ENCODE results near the gene PAK5. TPM values are rescaled to one million over a fixed set of nuclear protein-coding genes. Genes with fewer than 3 reads are reported as not detected.

The PAK5 gene
- total RNA-seq, 2 donors from 2014 or later = 0.22 to 0.42 TPM

- peaks cover 40% of the 10 kb centered on the region for H3K4me1 Mint-ChIP-seq
- Histone ChIP-seq H3K9ac (ENCODE audit: extremely low read depth, low read length, poor library complexity, severe bottlenecking) (no peak overlapping the region), H3K9me3 (ENCODE audit: control insufficient read depth, low read length) (no peaks in the 10 kb centered on the region), H3K27me3 (ENCODE audit: control insufficient read depth, insufficient read depth, low read length, poor library complexity, severe bottlenecking) (no peaks in the 10 kb centered on the region), H3K4me3 (ENCODE audit: low read length) (no peak overlapping the region), H3K4me1 (ENCODE audit: control insufficient read depth, insufficient read depth, low read length) (peaks cover 6% of the 10 kb centered on the region), H3K36me3 (ENCODE audit: control insufficient read depth, insufficient read depth, low read length) (no peaks in the 10 kb centered on the region), H3K27ac (ENCODE audit: low read depth, low read length) (no peak overlapping the region)
- peak overlapping the region; percentile 2 for H3K27ac Mint-ChIP-seq
- H3K4me3 Mint-ChIP-seq = no peak overlapping the region
- DNase-seq = peak; percentile 54
- TF ChIP-seq CTCF (conservative IDR thresholded peaks at IDR 0.05) = no peak
- peaks cover 12% of the 10 kb centered on the region for H3K27me3 Mint-ChIP-seq (ENCODE audit: insufficient read depth)
- H3K36me3 Mint-ChIP-seq (ENCODE audit: low read depth) = no peaks in the 10 kb centered on the region
- no peaks in the 10 kb centered on the region for H3K9me3 Mint-ChIP-seq
- 56 to 62% methylated on average over 2 to 4 of the region's 4 CpGs for WGBS, 2 experiments (ENCODE audit: insufficient coverage in 1 of 2, insufficient read length in 1 of 2)
These were observed 152.4 kb downstream of the PAK5 start for GRCh38 chr20:9686455-9686854.

- Histone ChIP-seq H3K27ac (ENCODE audit: low read depth, low read length) (no peak overlapping the region), H3K27me3 (ENCODE audit: control insufficient read depth, insufficient read depth, low read length, poor library complexity, severe bottlenecking) (no peaks in the 10 kb centered on the region), H3K4me3 (ENCODE audit: low read length) (no peak overlapping the region), H3K4me1 (ENCODE audit: control insufficient read depth, insufficient read depth, low read length) (peaks cover 6% of the 10 kb centered on the region), H3K9ac (ENCODE audit: extremely low read depth, low read length, poor library complexity, severe bottlenecking) (no peak overlapping the region), H3K9me3 (ENCODE audit: control insufficient read depth, low read length) (no peaks in the 10 kb centered on the region), H3K36me3 (ENCODE audit: control insufficient read depth, insufficient read depth, low read length) (no peaks in the 10 kb centered on the region)
- Mint-ChIP-seq H3K36me3 (ENCODE audit: low read depth) (no peaks in the 10 kb centered on the region), H3K9me3 (no peaks in the 10 kb centered on the region), H3K4me1 (peaks cover 40% of the 10 kb centered on the region), H3K27me3 (ENCODE audit: insufficient read depth) (peaks cover 11% of the 10 kb centered on the region), H3K4me3 (no peak overlapping the region), H3K27ac (peak overlapping the region; percentile 2)
- no peak for DNase-seq
- TF ChIP-seq CTCF (conservative IDR thresholded peaks at IDR 0.05) = no peak
These were observed 152.9 kb downstream of the PAK5 start for GRCh38 chr20:9686001-9686400.

- Mint-ChIP-seq H3K9me3 (no peaks in the 10 kb centered on the region), H3K36me3 (ENCODE audit: low read depth) (no peaks in the 10 kb centered on the region), H3K27ac (no peak overlapping the region), H3K4me1 (peaks cover 40% of the 10 kb centered on the region), H3K27me3 (ENCODE audit: insufficient read depth) (peaks cover 7% of the 10 kb centered on the region), H3K4me3 (no peak overlapping the region)
- no peak overlapping the region for H3K4me3 ChIP-seq (ENCODE audit: low read length)
- DNase-seq = no peak
- no peak for TF ChIP-seq CTCF (conservative IDR thresholded peaks at IDR 0.05)
- no peaks in the 10 kb centered on the region for H3K36me3 ChIP-seq (ENCODE audit: control insufficient read depth, insufficient read depth, low read length)
- no peaks in the 10 kb centered on the region for H3K9me3 ChIP-seq (ENCODE audit: control insufficient read depth, low read length)
- no peak overlapping the region for H3K9ac ChIP-seq (ENCODE audit: extremely low read depth, low read length, poor library complexity, severe bottlenecking)
- H3K4me1 ChIP-seq (ENCODE audit: control insufficient read depth, insufficient read depth, low read length) = peaks cover 6% of the 10 kb centered on the region
- no peaks in the 10 kb centered on the region for H3K27me3 ChIP-seq (ENCODE audit: control insufficient read depth, insufficient read depth, low read length, poor library complexity, severe bottlenecking)
- no peak overlapping the region for H3K27ac ChIP-seq (ENCODE audit: low read depth, low read length)
These were observed 153.9 kb downstream of the PAK5 start for GRCh38 chr20:9685011-9685410.
